BLaER1 treated with 17β-estradiol and CSF1 and Interleukin-3, amounts not matched to agents 10 nM and 100 nM (cell line): Measurements from ENCODE around the gene FARSB.
"Not testable (repeated sequence)": the region's sequence is repeated elsewhere in the genome, so short reads cannot be mapped to it uniquely, and the experiment has no call there.

Source experiments
- H3K27ac ChIP-seq, 11 experiments: shearing (Covaris generic); formaldehyde crosslinking; 2 replicates each; pipeline ENCODE4 v1.8.1; 2022
- H3K27me3 ChIP-seq, 11 experiments: shearing (Covaris generic); formaldehyde crosslinking; 2 replicates each; pipeline ENCODE4 v1.8.1; 2022
- H3K36me3 ChIP-seq, 11 experiments: shearing (Covaris generic); formaldehyde crosslinking; 2 replicates each; pipeline ENCODE4 v1.8.1; 2022
- H3K4me1 ChIP-seq, 10 experiments: shearing (Covaris generic); formaldehyde crosslinking; 2 replicates each; pipeline ENCODE4 v1.8.1; 2022
- H3K4me2 ChIP-seq, 11 experiments: shearing (Covaris generic); formaldehyde crosslinking; 2 replicates each; pipeline ENCODE4 v1.8.1; 2022
- H3K4me3 ChIP-seq, 10 experiments: shearing (Covaris generic); formaldehyde crosslinking; 2 replicates each; pipeline ENCODE4 v1.8.1; 2022
- H3K9ac ChIP-seq, 11 experiments: shearing (Covaris generic); formaldehyde crosslinking; 2 replicates each; pipeline ENCODE4 v1.8.1; 2022
- H3K9me3 ChIP-seq, 11 experiments: shearing (Covaris generic); formaldehyde crosslinking; replicated peaks in 1 of 11; 2 replicates each; pipeline ENCODE4 v1.8.1; 2022
- H4K20me1 ChIP-seq, 11 experiments: shearing (Covaris generic); formaldehyde crosslinking; 2 replicates each; pipeline ENCODE4 v1.8.1; 2022
- Cebpa-rat ChIP-seq, 11 experiments: shearing (Covaris generic); IDR thresholded peaks; 2 replicates each; pipeline ENCODE4 v1.8.1; 2022

Gene FARSB

GRCh38 chr2:222604749-222605515 lies 51.0 kb downstream of the FARSB start:
- peaks cover 43 to 97% (median 79%) of the 10 kb centered on the region in 11 experiments for H3K36me3 ChIP-seq
- no peak overlapping the region for H3K9ac ChIP-seq
- no peaks in the 10 kb centered on the region for H3K27me3 ChIP-seq
- no peaks in the 10 kb centered on the region; a peak in 1 of 20 replicates for H3K4me1 ChIP-seq
- no peak overlapping the region for H3K4me2 ChIP-seq
- H3K4me3 ChIP-seq: no peak overlapping the region
- no peak for TF ChIP-seq Cebpa-rat (IDR thresholded peaks at IDR 0.05)
- H4K20me1 ChIP-seq: peaks cover 0 to 19% (median 0%) of the 10 kb centered on the region in 11 experiments; a peak in 5 of 22 replicates
- H3K9me3 ChIP-seq: no peaks in the 10 kb centered on the region
- no peak overlapping the region for H3K27ac ChIP-seq

- H3K4me1 ChIP-seq: no peaks in the 10 kb centered on the region
- no peaks in the 10 kb centered on the region for H3K9me3 ChIP-seq
- H4K20me1 ChIP-seq: peaks cover 0 to 14% (median 2%) of the 10 kb centered on the region in 11 experiments; a peak in 4 of 22 replicates
- H3K9ac ChIP-seq: no peak overlapping the region
- H3K36me3 ChIP-seq: peaks cover 53 to 97% (median 79%) of the 10 kb centered on the region in 11 experiments
- H3K4me2 ChIP-seq: no peak overlapping the region
- no peaks in the 10 kb centered on the region for H3K27me3 ChIP-seq
- H3K27ac ChIP-seq: no peak overlapping the region
- TF ChIP-seq Cebpa-rat (IDR thresholded peaks at IDR 0.05): no peak
- H3K4me3 ChIP-seq: no peak overlapping the region
Measured at GRCh38 chr2:222603501-222603900, 52.4 kb downstream of the FARSB start.

GRCh38 chr2:222598611-222599010 lies 57.3 kb downstream of the FARSB start:
- Histone ChIP-seq H3K4me3 (no peak overlapping the region), H3K4me2 (no peak overlapping the region), H3K27ac (no peak overlapping the region), H3K9ac (no peak overlapping the region), H3K27me3 (no peaks in the 10 kb centered on the region), H3K4me1 (no peaks in the 10 kb centered on the region), H4K20me1 (peaks cover 0 to 35% (median 3%) of the 10 kb centered on the region in 11 experiments; a peak in 6 of 22 replicates), H3K36me3 (peaks cover 64 to 95% (median 83%) of the 10 kb centered on the region in 11 experiments), H3K9me3 (no peaks in the 10 kb centered on the region)
- no peak for TF ChIP-seq Cebpa-rat (IDR thresholded peaks at IDR 0.05)

GRCh38 chr2:222595581-222595980 lies 60.3 kb downstream of the FARSB start:
- H3K27me3 ChIP-seq: no peaks in the 10 kb centered on the region

GRCh38 chr2:222594679-222595078 lies 61.2 kb downstream of the FARSB start:
- no peak for TF ChIP-seq Cebpa-rat (IDR thresholded peaks at IDR 0.05)
- no peak overlapping the region for H3K4me3 ChIP-seq
- peaks cover 0 to 19% (median 12%) of the 10 kb centered on the region in 11 experiments; a peak in 10 of 22 replicates for H3K9me3 ChIP-seq
- peaks cover 0 to 24% (median 0%) of the 10 kb centered on the region in 11 experiments; a peak in 5 of 22 replicates for H4K20me1 ChIP-seq
- peaks cover 76 to 94% (median 90%) of the 10 kb centered on the region in 11 experiments for H3K36me3 ChIP-seq
- H3K27ac ChIP-seq: no peak overlapping the region
- no peaks in the 10 kb centered on the region for H3K4me1 ChIP-seq
- H3K27me3 ChIP-seq: no peaks in the 10 kb centered on the region
- H3K9ac ChIP-seq: no peak overlapping the region
- no peak overlapping the region for H3K4me2 ChIP-seq

More at GRCh38 chr2:222595581-222595980, 60.3 kb downstream of the FARSB start:
- Histone ChIP-seq H3K36me3 (peaks cover 78 to 98% (median 94%) of the 10 kb centered on the region in 11 experiments), H4K20me1 (peaks cover 0 to 29% (median 0%) of the 10 kb centered on the region in 11 experiments; a peak in 5 of 22 replicates), H3K9me3 (peaks cover 0 to 10% (median 5%) of the 10 kb centered on the region in 11 experiments; a peak in 10 of 22 replicates), H3K27ac (no peak overlapping the region), H3K9ac (no peak overlapping the region), H3K4me2 (no peak overlapping the region), H3K4me1 (no peaks in the 10 kb centered on the region), H3K4me3 (no peak overlapping the region)
- no peak for TF ChIP-seq Cebpa-rat (IDR thresholded peaks at IDR 0.05)

GRCh38 chr2:222592176-222592575 lies 63.7 kb downstream of the FARSB start:
- H4K20me1 ChIP-seq: peaks cover 0 to 12% (median 0%) of the 10 kb centered on the region in 11 experiments; a peak in 2 of 22 replicates
- TF ChIP-seq Cebpa-rat (IDR thresholded peaks at IDR 0.05): no peak
- no peak overlapping the region for H3K9ac ChIP-seq
- peaks cover 0 to 25% (median 13%) of the 10 kb centered on the region in 11 experiments; a peak in 11 of 22 replicates for H3K9me3 ChIP-seq
- no peak overlapping the region for H3K27ac ChIP-seq
- no peaks in the 10 kb centered on the region for H3K27me3 ChIP-seq
- H3K4me1 ChIP-seq: no peaks in the 10 kb centered on the region
- H3K36me3 ChIP-seq: peaks cover 54 to 75% (median 66%) of the 10 kb centered on the region in 11 experiments
- no peak overlapping the region for H3K4me2 ChIP-seq
- no peak overlapping the region for H3K4me3 ChIP-seq

GRCh38 chr2:222591661-222592060 lies 64.2 kb downstream of the FARSB start:
- Histone ChIP-seq H3K27ac (no peak overlapping the region), H3K9me3 (peaks cover 0 to 25% (median 13%) of the 10 kb centered on the region in 11 experiments; a peak in 11 of 22 replicates), H4K20me1 (peaks cover 0 to 11% (median 0%) of the 10 kb centered on the region in 11 experiments; a peak in 2 of 22 replicates), H3K9ac (no peak overlapping the region), H3K4me3 (no peak overlapping the region), H3K27me3 (no peaks in the 10 kb centered on the region), H3K4me2 (no peak overlapping the region), H3K36me3 (peaks cover 54 to 71% (median 62%) of the 10 kb centered on the region in 11 experiments), H3K4me1 (no peaks in the 10 kb centered on the region)
- TF ChIP-seq Cebpa-rat (IDR thresholded peaks at IDR 0.05): no peak

- H3K27me3 ChIP-seq, H3K4me2 ChIP-seq, H3K4me3 ChIP-seq, H3K9ac ChIP-seq, H3K4me1 ChIP-seq, H3K27ac ChIP-seq, H3K9me3 ChIP-seq: not testable (repeated sequence)
- peaks cover 13 to 72% (median 49%) of the 10 kb centered on the region in 11 experiments for H3K36me3 ChIP-seq
- peaks cover 0 to 25% (median 0%) of the 10 kb centered on the region in 11 experiments; a peak in 8 of 22 replicates for H4K20me1 ChIP-seq
Measured at GRCh38 chr2:222584589-222584988, 71.3 kb downstream of the FARSB start.

GRCh38 chr2:222582928-222583327 lies 73.0 kb downstream of the FARSB start:
- no peak overlapping the region for H3K9ac ChIP-seq
- peaks cover 13 to 87% (median 54%) of the 10 kb centered on the region in 11 experiments for H3K36me3 ChIP-seq
- H3K4me3 ChIP-seq: no peak overlapping the region
- peaks cover 0 to 25% (median 0%) of the 10 kb centered on the region in 11 experiments; a peak in 8 of 22 replicates for H4K20me1 ChIP-seq
- H3K9me3 ChIP-seq: peaks cover 0 to 4% (median 0%) of the 10 kb centered on the region in 11 experiments; a peak in 1 of 22 replicates
- TF ChIP-seq Cebpa-rat (IDR thresholded peaks at IDR 0.05): no peak
- H3K4me1 ChIP-seq: no peaks in the 10 kb centered on the region; a peak in 1 of 20 replicates
- H3K4me2 ChIP-seq: no peak overlapping the region
- no peak overlapping the region for H3K27ac ChIP-seq
- no peaks in the 10 kb centered on the region for H3K27me3 ChIP-seq
